OCI-LY3 (cell line): ENCODE measurements around the gene DUSP5.

Source experiments
- CTCF ChIP-seq: fragments of 200-600, 300-600 bp; sonication (generic); IDR thresholded peaks from 2 replicates; pipeline ENCODE4 v1.5.1; 2014; ENCODE audit warnings: antibody characterized with exemption, low read length, low read depth
- EZH2phosphoT487 ChIP-seq: fragments of 200-600 bp; shearing (Covaris generic); IDR thresholded peaks from 2 replicates; pipeline ENCODE4 v1.6.1; 2018; ENCODE audit warnings: antibody characterized with exemption, mixed run types, low read depth

DNA sequence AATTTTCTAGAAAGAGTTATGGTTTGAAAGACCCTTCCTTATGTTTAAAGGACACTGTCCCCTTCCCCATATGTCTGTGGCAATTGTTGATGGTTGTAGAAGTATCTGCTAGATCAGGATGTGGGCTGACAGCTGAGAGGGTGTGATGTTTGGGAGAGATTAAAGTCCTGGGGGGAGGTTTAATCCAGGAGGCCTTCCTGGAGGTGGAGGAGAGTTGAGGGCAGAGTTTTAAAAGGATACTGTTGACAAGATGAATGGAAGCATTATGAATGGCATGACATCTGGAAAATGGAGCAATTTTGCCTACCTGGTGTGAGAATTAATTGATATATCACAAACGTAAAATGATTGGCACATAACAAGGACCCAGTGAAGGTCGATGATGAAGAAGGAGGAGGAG lies 36.9 kb downstream of the DUSP5 start:
- TF ChIP-seq CTCF (no peak), EZH2phosphoT487 (no peak)
